Uterus (tissue), 4 donors: ENCODE measurements around the gene GABPB1. TPM values are rescaled to one million over a fixed set of nuclear protein-coding genes. Genes with fewer than 3 reads are reported as not detected.

Source experiments
- DNase-seq, 2 donors: peaks; one replicate each; pipeline ENCODE4 v3.0.0-alpha.2; 2019 to 2020
- H3K27ac ChIP-seq, 2 donors: fragments of 200-600 bp; sonication (generic); 1 replicate in 1 of 2; 2 replicates in 1 of 2; pipeline ENCODE4 v1.5.1; 2016 to 2018
- H3K27me3 ChIP-seq, 2 donors: fragments of 200-600 bp; sonication (generic); one replicate each; pipeline ENCODE4 v1.5.1; 2018 to 2019; ENCODE audit warnings: control low read depth in 1 of 2
- H3K36me3 ChIP-seq, 2 donors: fragments of 200-600 bp; sonication (generic); one replicate each; pipeline ENCODE4 v1.5.1; 2019; ENCODE audit warnings: control low read depth in 1 of 2
- H3K4me1 ChIP-seq, 2 donors: fragments of 200-600 bp; sonication (generic); one replicate each; pipeline ENCODE4 v1.5.1; 2018 to 2019; ENCODE audit warnings: control low read depth in 1 of 2
- H3K4me3 ChIP-seq, 2 donors: fragments of 200-600 bp; sonication (generic); 1 replicate in 1 of 2; 2 replicates in 1 of 2; pipeline ENCODE4 v1.5.1; 2018 to 2019; ENCODE audit warnings: mild to moderate bottlenecking in 1 of 2
- H3K9me3 ChIP-seq, 2 donors: fragments of 200-600 bp; sonication (generic); one replicate each; pipeline ENCODE4 v1.5.1; 2019; ENCODE audit warnings: control low read depth in 1 of 2
- CTCF ChIP-seq, 4 experiments: fragments of 200-600 bp in 2 of 4; fragments of 450-650 bp in 2 of 4; sonication (generic) in 2 of 4; IDR thresholded peaks; one replicate each; pipeline ENCODE4 v1.5.1; 2016 to 2019; ENCODE audit warnings: antibody characterized with exemption in 4 of 4, mild to moderate bottlenecking in 2 of 4, moderate library complexity in 1 of 4
- POLR2A ChIP-seq, 2 donors: fragments of 450-650 bp; IDR thresholded peaks; one replicate each; pipeline ENCODE4 v1.6.1; 2016; ENCODE audit warnings: antibody characterized with exemption in 2 of 2, mild to moderate bottlenecking in 1 of 2, moderate library complexity in 1 of 2
- intact Hi-C: fragments of 100-400 bp; cut with DNase I; formaldehyde crosslinking; loops from one replicate; pipeline ENCODE4 v1.15.1; 2023; ENCODE audit warnings: low total_unique reads
- total RNA-seq, 4 donors: library from RNA; depleted of rRNA in 3 of 4; stranded (reverse); fragments of >200 nt in 3 of 4; gene quantifications; one replicate each; pipeline versions ENCODE4 v1.1.0 to v1.2.4, GENCODE V29; 2014 to 2023
- donor health status: DM: yes; HTN: yes; CAD: no.

GABPB1 gene
- total RNA-seq, 4 donors from 2014 or later, result 21.2 to 58.1 (median 34.0) TPM

GRCh38 chr15:50250760-50251394 lies 104.1 kb downstream of the GABPB1 start:
- Histone ChIP-seq H3K27ac (no peak overlapping the region), H3K36me3 (no peaks in the 10 kb centered on the region), H3K9me3 (no peaks in the 10 kb centered on the region), H3K4me1 (no peaks in the 10 kb centered on the region), H3K4me3 (no peak overlapping the region), H3K27me3 (no peaks in the 10 kb centered on the region)
- intact Hi-C loops, result no loop called here
- DNase-seq, result no peak
- no peak for TF ChIP-seq POLR2A (IDR thresholded peaks at IDR 0.05)
- no peak for TF ChIP-seq CTCF (IDR thresholded peaks at IDR 0.05)

DNA sequence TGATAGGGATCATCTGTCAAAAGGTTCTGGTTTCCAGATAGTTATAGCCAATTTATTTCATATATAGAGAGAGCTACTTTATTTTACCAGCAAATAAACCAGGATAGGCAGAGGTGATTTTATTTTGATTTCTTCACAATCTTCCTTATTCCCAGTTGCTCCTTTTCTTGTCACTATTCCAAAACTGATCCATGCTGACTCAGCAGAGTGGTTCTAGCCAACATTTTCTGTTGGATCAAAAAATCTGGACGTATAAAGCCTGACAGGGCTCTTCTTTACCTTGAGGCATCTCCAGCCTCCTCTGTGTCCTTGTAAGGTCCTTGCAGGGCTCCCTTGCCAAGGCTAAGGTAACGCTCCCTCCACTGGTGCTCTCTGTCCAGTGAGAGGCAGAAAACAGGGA lies 105.3 kb downstream of the GABPB1 start:
- TF ChIP-seq CTCF (IDR thresholded peaks at IDR 0.05) (no peak), POLR2A (IDR thresholded peaks at IDR 0.05) (no peak)
- no peak overlapping the region for H3K27ac ChIP-seq
- H3K36me3 ChIP-seq, result no peaks in the 10 kb centered on the region
- H3K27me3 ChIP-seq, result no peaks in the 10 kb centered on the region
- no peak overlapping the region for H3K4me3 ChIP-seq
- no peaks in the 10 kb centered on the region for H3K4me1 ChIP-seq
- intact Hi-C loops, result no loop called here
- H3K9me3 ChIP-seq, result no peaks in the 10 kb centered on the region
- DNase-seq, result no peak

DNA sequence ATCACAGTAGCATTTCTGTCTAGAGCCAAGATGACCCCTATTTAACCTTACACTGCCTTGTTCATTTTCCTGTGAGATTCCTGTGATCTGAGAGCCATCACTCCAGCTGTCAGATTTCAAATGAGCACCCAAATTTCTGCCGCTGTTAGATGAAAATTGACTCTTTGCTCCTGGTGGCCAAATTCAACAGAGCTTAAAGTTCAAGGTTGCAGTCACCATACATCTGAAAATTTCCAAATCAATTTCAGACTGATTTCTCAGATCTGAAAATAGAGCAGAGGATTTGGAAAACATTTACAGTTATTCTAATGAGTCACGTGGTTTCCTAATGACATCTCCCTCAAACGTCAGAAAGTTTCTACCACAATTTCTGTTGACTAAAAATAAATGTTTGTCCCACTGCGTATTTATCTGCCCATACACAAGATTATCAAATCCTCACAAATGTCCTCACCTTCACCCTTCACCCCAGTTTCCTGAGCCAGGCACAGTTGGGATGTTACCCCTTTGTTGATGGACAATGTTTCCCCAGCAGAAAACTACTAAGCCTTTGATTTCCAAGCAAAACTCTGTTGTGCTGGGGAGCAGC lies 105.9 kb downstream of the GABPB1 start:
- Histone ChIP-seq H3K4me3 (no peak overlapping the region), H3K27me3 (no peaks in the 10 kb centered on the region), H3K36me3 (no peaks in the 10 kb centered on the region), H3K27ac (no peak overlapping the region), H3K4me1 (no peaks in the 10 kb centered on the region), H3K9me3 (no peaks in the 10 kb centered on the region)
- intact Hi-C loops, result no loop called here
- DNase-seq, result no peak
- no peak for TF ChIP-seq POLR2A (IDR thresholded peaks at IDR 0.05)

GRCh38 chr15:50247819-50248655 lies 107.0 kb downstream of the GABPB1 start:
- no peak overlapping the region for H3K27ac ChIP-seq
- no peak overlapping the region for H3K4me3 ChIP-seq
- no peak for DNase-seq
- no peaks in the 10 kb centered on the region for H3K27me3 ChIP-seq
- H3K9me3 ChIP-seq, result no peaks in the 10 kb centered on the region
- TF ChIP-seq CTCF (IDR thresholded peaks at IDR 0.05) (no peak), POLR2A (IDR thresholded peaks at IDR 0.05) (no peak)
- intact Hi-C loops, result no loop called here
- no peaks in the 10 kb centered on the region for H3K36me3 ChIP-seq
- no peaks in the 10 kb centered on the region for H3K4me1 ChIP-seq

GRCh38 chr15:50246631-50247030 lies 108.4 kb downstream of the GABPB1 start:
- TF ChIP-seq POLR2A (IDR thresholded peaks at IDR 0.05) (no peak), CTCF (IDR thresholded peaks at IDR 0.05) (no peak)
- H3K36me3 ChIP-seq, result no peaks in the 10 kb centered on the region

More at GRCh38 chr15:50246631-50247030, 108.4 kb downstream of the GABPB1 start:
- Histone ChIP-seq H3K27me3 (no peaks in the 10 kb centered on the region), H3K4me1 (no peaks in the 10 kb centered on the region), H3K27ac (no peak overlapping the region), H3K4me3 (no peak overlapping the region), H3K9me3 (no peaks in the 10 kb centered on the region)
- DNase-seq, result no peak
- intact Hi-C loops, result no loop called here
